B cell (primary cell): ENCODE data around the gene ZNF267. TPM values are rescaled to one million over a fixed set of nuclear protein-coding genes. Genes with fewer than 3 reads are reported as not detected.
A peak's percentile ranks its signal among the peaks of the same experiment; 100 is the strongest.

Experiments used
- ATAC-seq: fragments of 200-7000 bp; cut with Tn5 transposase; one replicate; pipeline ENCODE4 v1.10.0; 2021; ENCODE audit warnings: low read depth, mild to moderate bottlenecking, moderate number of reproducible peaks, moderate library complexity
- CTCF ChIA-PET: fragments of 350-600 bp; sonication (Branson Sonifier 250); formaldehyde crosslinking; loops from one replicate; lab custom pipeline; 2021; ENCODE audit warnings: antibody characterized with exemption, inconsistent platforms; lab: Charles Lee
- POLR2A ChIA-PET: fragments of 350-600 bp; sonication (Branson Sonifier 250); formaldehyde crosslinking; loops from one replicate; lab custom pipeline; 2021; ENCODE audit warnings: antibody characterized with exemption; lab: Charles Lee
- DNase-seq: peaks from one replicate; pipeline ENCODE4 v3.0.0; 2013
- H2AFZ ChIP-seq: 2 replicates; pipeline ENCODE4 v1.6.1; 2012; ENCODE audit warnings: mild to moderate bottlenecking, low read depth, low read length; ENCODE audit not compliant: insufficient read depth, poor library complexity, severe bottlenecking
- H3K27ac ChIP-seq, 2 donors: 1 replicate in 1 of 2; 2 replicates in 1 of 2; pipeline ENCODE4 v1.5.1; 2012 to 2013; ENCODE audit warnings: low read length in 2 of 2, mild to moderate bottlenecking in 2 of 2, moderate library complexity in 1 of 2
- H3K27me3 ChIP-seq, 4 experiments: fragments of 200-600 bp in 1 of 4; sonication (generic) in 1 of 4; replicated peaks in 1 of 4; 1 replicate in 2 of 4; 2 replicates in 2 of 4; pipeline versions ENCODE4 v1.6.1 to v1.7.0; 2013 to 2016; ENCODE audit warnings: low read length in 3 of 4, mild to moderate bottlenecking in 2 of 4, mixed read lengths in 1 of 4, moderate library complexity in 1 of 4; ENCODE audit not compliant: insufficient read depth in 4 of 4, control insufficient read depth in 3 of 4; ENCODE audit errors: control extremely low read depth in 1 of 4
- H3K36me3 ChIP-seq, 2 experiments: replicated peaks in 1 of 2; 1 replicate in 1 of 2; 2 replicates in 1 of 2; pipeline versions ENCODE4 v1.6.1 to v1.7.1; 2013; ENCODE audit warnings: low read length in 1 of 2; ENCODE audit not compliant: insufficient read depth in 2 of 2, control insufficient read depth in 1 of 2; ENCODE audit errors: control extremely low read depth in 1 of 2, extremely low read depth in 1 of 2
- H3K4me1 ChIP-seq, 2 donors: fragments of 200-600 bp in 1 of 2; sonication (generic) in 1 of 2; 1 replicate in 1 of 2; 2 replicates in 1 of 2; pipeline versions ENCODE4 v1.5.1 to v1.6.1; 2013 to 2017; ENCODE audit warnings: low read length in 2 of 2; ENCODE audit not compliant: control insufficient read depth in 2 of 2, insufficient read depth in 2 of 2
- H3K4me2 ChIP-seq: replicated peaks from 2 replicates; pipeline ENCODE3; 2012; ENCODE audit warnings: mild to moderate bottlenecking, low read depth, low read length; ENCODE audit not compliant: poor library complexity, severe bottlenecking
- H3K4me3 ChIP-seq, 5 experiments: fragments of 200-600 bp in 1 of 5; sonication (generic) in 1 of 5; 1 replicate in 3 of 5; 2 replicates in 2 of 5; pipeline versions ENCODE4 v1.5.1 to v1.7.0; 2011 to 2016; ENCODE audit warnings: low read length in 4 of 5, mild to moderate bottlenecking in 4 of 5, low read depth in 2 of 5, control low read depth in 1 of 5, moderate library complexity in 1 of 5; ENCODE audit not compliant: insufficient read depth in 1 of 5; ENCODE audit errors: control extremely low read depth in 1 of 5, extremely low read depth in 1 of 5
- H3K79me2 ChIP-seq: fragments of 200-600 bp; sonication (generic); one replicate; pipeline ENCODE4 v1.6.0; 2016; ENCODE audit warnings: low read length; ENCODE audit not compliant: control insufficient read depth, insufficient read depth
- H3K9ac ChIP-seq: fragments of 200-600 bp; sonication (generic); 2 replicates; pipeline ENCODE4 v1.6.1; 2017; ENCODE audit warnings: mild to moderate bottlenecking, low read length, moderate library complexity
- H3K9me3 ChIP-seq, 3 donors: one replicate each; pipeline versions ENCODE4 v1.6.1 to v1.7.1; 2013; ENCODE audit warnings: low read length in 2 of 3; ENCODE audit not compliant: control insufficient read depth in 2 of 3, insufficient read depth in 1 of 3; ENCODE audit errors: control extremely low read depth in 1 of 3
- H4K20me1 ChIP-seq: 2 replicates; pipeline ENCODE4 v1.6.0; 2012; ENCODE audit warnings: mild to moderate bottlenecking, low read length; ENCODE audit not compliant: insufficient read depth, control insufficient read depth, poor library complexity, severe bottlenecking
- H3K27ac Mint-ChIP-seq: one replicate; pipeline ENCODE4 v1.8.0; 2021; ENCODE audit warnings: mixed read lengths
- H3K27me3 Mint-ChIP-seq: one replicate; pipeline ENCODE4 v1.8.0; 2021; ENCODE audit warnings: mixed read lengths
- H3K4me1 Mint-ChIP-seq: one replicate; pipeline ENCODE4 v1.8.0; 2021; ENCODE audit warnings: mixed read lengths
- H3K4me3 Mint-ChIP-seq: one replicate; pipeline ENCODE4 v1.8.0; 2021; ENCODE audit warnings: mixed read lengths
- H3K9me3 Mint-ChIP-seq: one replicate; pipeline ENCODE4 v1.8.0; 2022; ENCODE audit warnings: mixed read lengths; ENCODE audit not compliant: insufficient read depth
- CTCF ChIP-seq: fragments of 200-600 bp; IDR thresholded peaks from one replicate; pipeline ENCODE4 v1.8.0; 2022; ENCODE audit warnings: antibody characterized with exemption, mild to moderate bottlenecking
- EZH2 ChIP-seq: IDR thresholded peaks from 2 replicates; pipeline ENCODE4 v1.6.1; 2012; ENCODE audit warnings: borderline replicate concordance, low read depth, mild to moderate bottlenecking, moderate library complexity, low read length; ENCODE audit not compliant: insufficient read depth, poor library complexity, severe bottlenecking
- WGBS: methylation state at CpG from one replicate; pipeline ENCODE4 v1.1.5; 2013; ENCODE audit warnings: missing lambda C conversion rate; ENCODE audit not compliant: insufficient coverage; 5-methylcytosine and 5-hydroxymethylcytosine counted together
- intact Hi-C: fragments of 100-400 bp; cut with micrococcal nuclease; formaldehyde crosslinking; loops from one replicate; pipeline ENCODE4 v1.10.0; 2022
- polyA plus RNA-seq: library from polyadenylated mRNA; depleted of rRNA; stranded (reverse); fragments of >200 nt; gene quantifications from 2 replicates; pipeline ENCODE4 v1.2.3, GENCODE V29; 2012
- total RNA-seq, 2 donors: library from RNA; stranded (reverse); fragments of 120-200 nt in 1 of 2; gene quantifications; 1 replicate in 1 of 2; 2 replicates in 1 of 2; pipeline versions ENCODE4 v1.2.3 to v1.2.4, GENCODE V29; 2013 to 2022

Gene ZNF267
- total and polyA plus RNA-seq, 2 donors (not counting 1 experiment from before 2014, with no cell fraction given): 8.6 to 68.1 TPM

- Histone ChIP-seq H3K9me3 (no peaks in the 10 kb centered on the region), H3K27ac (peak overlapping the region; percentile 89 to 92), H3K36me3 (peaks cover 0 to 21% of the 10 kb centered on the region in 2 experiments), H3K9ac (peak overlapping the region; percentile 94), H3K4me3 (peak overlapping the region; percentile 79 to 99 (median 84)), H4K20me1 (peaks cover 57% of the 10 kb centered on the region), H3K79me2 (peaks cover 74% of the 10 kb centered on the region), H2AFZ (no peak overlapping the region), H3K4me1 (peaks cover 52 to 62% of the 10 kb centered on the region in 2 donors), H3K4me2 (peak overlapping the region; percentile 81), H3K27me3 (no peaks in the 10 kb centered on the region)
- H3K27me3 Mint-ChIP-seq: no peaks in the 10 kb centered on the region
- intact Hi-C loops: loop anchor here (10.0 kb wide), 2 partner anchors 610 to 690 kb away; partner anchors contain the start of gene FUS
- DNase-seq (peak; percentile 45), ATAC-seq (peak; percentile 37)
- peak overlapping the region; percentile 95 for H3K4me3 Mint-ChIP-seq
- no peak for TF ChIP-seq EZH2
- no peak for TF ChIP-seq CTCF
- ChIA-PET CTCF (interaction anchor here (1.9 kb wide), 1 partner anchor 16 kb away, joined by 7 read pairs; no protein-coding TSS in a partner anchor), POLR2A (interaction anchor here (0.7 kb wide), 1 partner anchor 998 kb away, joined by 3 read pairs; no protein-coding TSS in a partner anchor)
- H3K9me3 Mint-ChIP-seq: no peaks in the 10 kb centered on the region
- WGBS: no CpG with 5 or more reads among the region's 5 CpGs
- H3K4me1 Mint-ChIP-seq: peaks cover 83% of the 10 kb centered on the region
- H3K27ac Mint-ChIP-seq: peak overlapping the region; percentile 97
Measured at GRCh38 chr16:31875112-31875803, 1.7 kb downstream of the ZNF267 start.
